ES-I3 (cell line): ENCODE results near the gene EML6.

Experiments used
- H3K36me3 ChIP-seq: 2 replicates; pipeline ENCODE4 v1.6.1; 2013; ENCODE audit warnings: mild to moderate bottlenecking, low read length, control low read depth, moderate library complexity; ENCODE audit not compliant: insufficient read depth
- H3K4me1 ChIP-seq: 2 replicates; pipeline ENCODE4 v1.6.1; 2013; ENCODE audit warnings: mild to moderate bottlenecking, control low read depth, low read length; ENCODE audit not compliant: insufficient read depth
- H3K9ac ChIP-seq: 2 replicates; pipeline ENCODE4 v1.6.1; 2013; ENCODE audit warnings: low read depth, mild to moderate bottlenecking, low read length, moderate library complexity
- H3K9me3 ChIP-seq: 2 replicates; pipeline ENCODE4 v1.6.1; 2013; ENCODE audit warnings: mild to moderate bottlenecking, low read length, moderate library complexity; ENCODE audit not compliant: control insufficient read depth, insufficient read depth

The EML6 gene

DNA sequence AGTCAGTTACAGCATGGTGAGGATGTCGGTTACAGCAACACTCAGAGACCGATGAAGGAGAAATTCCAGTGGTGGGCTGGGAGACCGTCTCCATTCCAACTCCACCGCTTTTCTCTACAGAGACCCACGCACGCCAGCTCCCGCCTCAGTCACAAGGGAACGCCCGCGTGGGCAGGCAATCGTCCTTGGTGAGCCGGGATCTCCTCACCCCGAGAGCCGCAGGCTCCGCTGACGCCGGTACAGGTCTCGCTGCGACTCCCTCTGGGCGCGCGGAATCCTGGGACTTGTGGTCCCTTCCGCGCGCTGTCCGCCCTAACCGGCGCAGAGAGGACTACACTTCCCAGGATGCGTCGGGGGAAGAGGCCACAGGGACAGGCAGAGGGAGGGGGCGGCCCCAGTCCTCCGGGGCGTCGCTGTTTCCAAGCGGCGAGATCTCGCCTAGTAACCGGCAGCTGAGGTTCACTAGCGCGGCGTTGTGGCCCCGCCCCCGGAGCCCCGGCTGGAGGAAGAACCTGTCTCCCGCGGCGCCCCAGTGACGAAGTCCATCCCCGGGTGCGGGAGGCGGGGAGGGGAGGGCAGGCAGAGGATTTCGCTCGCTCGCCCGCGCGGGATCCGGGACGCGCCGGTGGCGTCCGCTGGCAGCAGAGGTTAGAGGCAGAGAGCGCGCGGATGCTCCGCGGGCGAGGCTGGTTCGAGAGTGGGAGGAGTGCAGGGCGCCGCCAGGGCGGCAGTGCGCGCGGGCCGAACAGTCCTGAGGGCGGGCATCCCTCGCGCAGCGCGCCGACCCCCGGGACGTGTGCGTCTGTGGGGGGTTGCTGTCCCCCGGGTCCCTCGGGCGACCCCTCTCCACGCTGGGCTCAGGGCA, at the start of gene EML6:
EML6 (plus strand) TSS at position 532 of the 865 bp plus-strand sequence. CDS start 1,400 bp downstream, outside the sequence.
- Histone ChIP-seq H3K36me3 (no peaks in the 10 kb centered on the region), H3K9me3 (no peaks in the 10 kb centered on the region), H3K9ac (peak within 1 kb of the TSS; percentile 80), H3K4me1 (no peaks in the 10 kb centered on the region)

DNA sequence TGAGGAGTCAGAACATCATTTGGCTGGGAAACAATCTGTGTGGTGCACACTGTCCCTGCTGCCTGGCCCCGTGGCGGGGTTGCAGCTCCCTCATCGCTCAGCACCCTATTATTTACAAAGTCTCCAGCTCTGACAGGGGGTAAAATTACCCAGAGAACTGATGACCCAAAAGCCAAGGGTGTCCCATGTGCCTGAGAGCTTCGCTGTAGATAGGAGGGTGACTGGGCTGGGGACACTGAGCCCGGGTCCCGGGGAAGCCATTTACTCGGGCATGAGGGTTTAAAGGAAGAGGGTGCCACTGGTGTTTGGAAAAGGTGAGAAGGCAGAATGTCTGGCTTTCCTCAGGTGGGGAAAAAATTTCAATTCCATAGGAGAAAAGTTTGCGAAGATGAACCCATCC, 48.2 kb upstream of the EML6 start:
- no peaks in the 10 kb centered on the region for H3K36me3 ChIP-seq
- peaks cover 4% of the 10 kb centered on the region; the same call in 1 of the 2 replicates for H3K4me1 ChIP-seq
- no peak overlapping the region for H3K9ac ChIP-seq
- no peaks in the 10 kb centered on the region for H3K9me3 ChIP-seq

DNA sequence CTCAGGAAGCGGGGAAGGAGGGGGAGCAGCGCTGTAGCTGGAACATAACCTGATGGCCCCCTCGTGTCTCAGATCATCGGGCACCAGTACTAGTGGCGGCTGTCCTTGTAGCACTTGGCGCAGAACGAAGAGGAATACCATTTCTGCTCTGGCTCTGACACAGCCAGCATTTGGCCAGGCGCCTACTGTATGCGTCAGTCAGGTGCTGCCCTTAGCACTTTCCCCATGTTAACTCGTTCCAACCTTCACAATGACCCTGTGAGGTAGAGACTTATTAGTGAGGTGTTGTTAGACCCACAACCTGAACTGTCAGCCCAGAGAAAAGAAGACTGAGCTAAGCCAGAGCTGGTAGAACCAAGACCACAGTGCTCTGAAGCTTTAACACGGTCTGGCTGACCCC, 47.7 kb upstream of the EML6 start:
- no peak overlapping the region for H3K9ac ChIP-seq
- H3K4me1 ChIP-seq = peaks cover 4% of the 10 kb centered on the region; the same call in 1 of the 2 replicates
- H3K9me3 ChIP-seq = no peaks in the 10 kb centered on the region
- H3K36me3 ChIP-seq = no peaks in the 10 kb centered on the region

DNA sequence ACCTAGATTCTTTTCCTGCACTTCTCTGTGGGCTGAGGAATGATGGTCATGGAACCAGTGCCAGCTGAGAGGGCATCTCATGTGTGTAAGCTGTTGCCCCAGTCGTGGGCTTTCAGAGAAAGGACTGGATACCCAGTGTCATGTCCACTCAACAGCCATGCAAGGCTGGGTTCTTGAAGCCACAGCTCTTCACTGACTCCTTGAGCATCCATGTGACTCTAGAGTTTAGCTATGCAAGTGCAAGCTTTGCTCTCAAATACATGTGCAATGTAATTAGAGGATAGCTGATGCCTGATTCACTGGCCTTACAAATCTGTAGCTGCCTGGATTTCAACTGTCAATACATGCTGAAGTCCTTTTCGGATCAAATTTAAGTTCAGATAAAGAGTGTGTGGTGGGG, 46.8 kb upstream of the EML6 start:
- H3K9ac ChIP-seq = no peak overlapping the region
- H3K36me3 ChIP-seq = no peaks in the 10 kb centered on the region
- H3K4me1 ChIP-seq = peaks cover 4% of the 10 kb centered on the region; the same call in 1 of the 2 replicates
- H3K9me3 ChIP-seq = no peaks in the 10 kb centered on the region

DNA sequence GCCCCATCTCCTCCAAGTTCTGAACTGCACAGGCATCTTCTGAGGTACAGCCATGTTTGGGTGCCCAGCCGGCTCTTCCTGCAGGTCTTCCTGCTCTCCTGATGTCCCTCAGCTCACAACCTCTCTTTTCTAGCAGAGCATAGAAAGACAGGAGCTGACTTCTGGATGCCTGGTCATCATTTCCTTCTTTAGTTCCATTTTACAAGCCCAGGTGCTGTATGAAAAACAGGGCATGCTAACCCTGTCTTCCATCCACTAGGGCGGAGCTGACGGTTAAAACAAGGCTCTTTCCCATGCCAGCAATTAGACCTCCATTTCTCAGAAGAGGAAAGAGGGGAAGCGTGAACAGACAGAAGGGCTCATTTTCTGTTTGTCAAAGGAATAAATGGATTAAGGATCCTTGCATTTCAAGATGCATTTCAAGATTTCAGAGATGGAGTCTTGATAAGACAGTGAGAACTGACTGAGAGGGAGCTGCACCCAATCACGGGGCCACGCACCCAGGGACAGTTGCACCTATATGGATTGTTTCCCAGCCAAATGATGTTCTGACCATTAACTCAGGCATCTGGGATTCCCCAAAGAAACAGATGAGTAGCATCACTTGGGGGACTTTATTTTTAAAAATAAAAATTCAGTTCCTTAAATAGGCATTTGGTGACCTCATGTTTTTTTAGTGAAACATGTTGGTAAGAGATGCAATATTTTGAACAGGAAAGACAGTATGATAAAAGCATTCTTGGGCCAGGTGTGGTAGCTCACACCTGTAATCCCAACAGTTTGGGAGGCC, 45.8 kb upstream of the EML6 start:
- Histone ChIP-seq H3K9me3 (no peaks in the 10 kb centered on the region), H3K9ac (no peak overlapping the region), H3K4me1 (peaks cover 4% of the 10 kb centered on the region; the same call in 1 of the 2 replicates)

DNA sequence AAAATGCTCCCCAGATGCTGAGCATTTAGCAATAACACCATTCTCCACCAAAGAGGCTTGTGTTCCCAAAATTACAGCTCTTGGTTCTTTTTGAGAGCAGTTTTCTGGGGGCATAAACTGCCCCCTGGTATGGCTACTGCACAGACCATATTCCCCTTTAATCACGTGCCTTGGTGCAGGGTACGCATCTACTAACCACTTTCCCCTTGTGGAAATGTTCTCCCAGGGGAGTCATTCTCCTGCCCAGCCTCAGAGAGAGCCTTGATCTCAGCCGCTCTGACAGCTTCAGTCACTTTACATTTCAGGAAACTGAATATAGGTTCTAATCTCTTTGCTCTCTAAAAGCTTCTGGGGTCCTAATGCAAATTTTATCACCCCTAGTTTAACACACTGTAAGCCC, 44.7 kb upstream of the EML6 start:
- no peaks in the 10 kb centered on the region for H3K36me3 ChIP-seq
- no peaks in the 10 kb centered on the region; the same call in 1 of the 2 replicates for H3K4me1 ChIP-seq
- no peaks in the 10 kb centered on the region for H3K9me3 ChIP-seq
- no peak overlapping the region for H3K9ac ChIP-seq

More for the DNA sequence above, 45.8 kb upstream of the EML6 start:
- H3K36me3 ChIP-seq = no peaks in the 10 kb centered on the region

DNA sequence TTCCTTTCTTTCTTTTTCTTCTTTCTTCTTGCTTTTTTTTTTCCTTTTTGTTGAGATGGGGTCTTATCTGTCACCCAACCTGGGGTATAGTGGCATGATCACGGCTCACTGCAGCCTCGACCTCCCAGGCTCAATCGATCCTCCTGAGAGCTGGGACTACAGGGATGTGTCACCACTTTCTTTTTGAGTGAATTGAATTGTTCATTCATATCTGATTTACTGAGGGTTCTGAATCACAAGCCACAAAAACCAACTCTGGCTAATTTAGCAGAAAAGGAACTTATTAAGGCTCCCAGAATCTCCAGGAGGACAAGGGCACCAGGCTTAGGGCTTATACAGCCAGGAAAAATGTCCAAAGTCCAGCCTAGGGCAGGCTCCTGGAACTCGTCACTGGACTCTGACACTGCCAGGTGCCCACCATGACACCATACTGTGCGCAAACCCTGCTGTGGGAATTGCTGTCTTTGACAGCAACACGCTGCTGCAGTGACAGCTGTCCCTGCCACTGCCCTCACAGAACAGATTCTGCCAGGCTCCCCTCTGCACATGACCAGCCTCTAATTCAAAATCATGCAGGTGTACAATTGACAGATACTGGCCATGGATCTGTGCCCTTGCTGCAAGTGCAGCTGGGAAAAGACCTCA, 42.9 kb upstream of the EML6 start:
- H3K36me3 ChIP-seq = no peaks in the 10 kb centered on the region
- no peak overlapping the region for H3K9ac ChIP-seq
- H3K4me1 ChIP-seq = no peaks in the 10 kb centered on the region
- no peaks in the 10 kb centered on the region for H3K9me3 ChIP-seq

DNA sequence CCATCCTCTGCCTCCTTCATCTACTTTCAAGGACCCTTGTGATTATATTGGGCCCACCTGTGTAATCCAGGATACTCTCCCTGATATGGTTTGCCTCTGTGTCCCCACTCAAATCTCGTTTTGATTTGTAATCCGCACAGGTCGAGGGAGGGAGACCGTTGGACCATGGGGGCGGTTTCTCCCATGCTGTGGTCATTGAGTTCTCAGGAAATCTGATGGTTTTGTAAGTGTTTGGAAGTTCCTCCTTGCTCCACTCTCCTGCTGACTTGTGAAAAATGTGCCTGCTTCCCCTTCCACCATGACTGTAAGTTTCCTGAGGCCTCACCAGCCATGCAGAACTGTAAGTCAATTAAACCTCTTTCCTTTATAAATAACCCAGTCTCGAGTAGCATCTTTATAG, 42.0 kb upstream of the EML6 start:
- Histone ChIP-seq H3K36me3 (no peaks in the 10 kb centered on the region), H3K9ac (no peak overlapping the region), H3K9me3 (no peaks in the 10 kb centered on the region), H3K4me1 (no peaks in the 10 kb centered on the region)

DNA sequence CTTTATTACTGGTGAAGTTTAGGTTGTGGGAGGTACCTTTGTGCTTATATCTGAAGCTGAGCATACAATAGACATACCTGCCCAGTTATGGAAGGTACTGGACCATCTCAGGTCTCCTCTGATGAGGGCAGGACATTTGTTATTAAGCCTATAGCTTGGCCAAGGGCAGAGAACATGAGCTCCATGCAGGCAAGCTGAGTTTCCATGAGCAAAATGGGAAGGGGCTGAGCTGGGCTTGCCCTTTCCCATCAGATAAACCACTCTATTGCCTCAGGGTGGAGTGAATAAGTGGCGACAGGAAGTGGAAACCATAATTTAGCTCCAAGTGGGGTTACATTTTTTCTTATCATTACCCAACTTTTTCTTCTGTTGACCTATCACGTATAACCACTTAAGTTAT, 39.9 kb upstream of the EML6 start:
- H3K9ac ChIP-seq = no peak overlapping the region
- no peaks in the 10 kb centered on the region for H3K36me3 ChIP-seq
- H3K4me1 ChIP-seq = no peaks in the 10 kb centered on the region
- no peaks in the 10 kb centered on the region for H3K9me3 ChIP-seq

DNA sequence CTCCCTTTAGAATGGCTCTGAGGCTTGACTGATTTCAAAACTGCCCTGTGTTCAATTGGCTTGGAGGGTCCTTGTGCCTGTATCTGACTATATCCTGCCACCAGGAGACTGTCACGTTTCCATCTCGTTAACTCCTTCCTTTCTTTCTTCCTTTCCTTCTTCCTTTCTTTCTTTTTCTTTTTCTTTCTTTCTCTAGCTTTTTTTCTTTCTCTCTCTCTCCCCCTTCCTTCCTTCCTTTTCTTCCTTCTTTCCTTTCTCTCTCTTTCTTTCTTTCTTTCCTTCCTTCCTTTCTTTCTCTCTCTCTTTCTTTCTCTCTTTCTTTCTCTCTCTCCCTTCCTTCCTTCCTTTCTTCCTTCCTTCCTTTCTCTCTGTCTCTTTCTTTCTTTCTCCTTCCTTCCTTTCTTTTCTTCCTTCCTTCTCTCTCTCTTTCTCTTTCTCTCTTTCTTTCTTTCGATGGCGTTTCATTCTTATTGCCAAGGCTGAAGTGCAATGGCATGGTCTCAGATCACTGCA, 38.1 kb upstream of the EML6 start:
- Histone ChIP-seq H3K4me1 (no peaks in the 10 kb centered on the region), H3K9me3 (no peaks in the 10 kb centered on the region)

DNA sequence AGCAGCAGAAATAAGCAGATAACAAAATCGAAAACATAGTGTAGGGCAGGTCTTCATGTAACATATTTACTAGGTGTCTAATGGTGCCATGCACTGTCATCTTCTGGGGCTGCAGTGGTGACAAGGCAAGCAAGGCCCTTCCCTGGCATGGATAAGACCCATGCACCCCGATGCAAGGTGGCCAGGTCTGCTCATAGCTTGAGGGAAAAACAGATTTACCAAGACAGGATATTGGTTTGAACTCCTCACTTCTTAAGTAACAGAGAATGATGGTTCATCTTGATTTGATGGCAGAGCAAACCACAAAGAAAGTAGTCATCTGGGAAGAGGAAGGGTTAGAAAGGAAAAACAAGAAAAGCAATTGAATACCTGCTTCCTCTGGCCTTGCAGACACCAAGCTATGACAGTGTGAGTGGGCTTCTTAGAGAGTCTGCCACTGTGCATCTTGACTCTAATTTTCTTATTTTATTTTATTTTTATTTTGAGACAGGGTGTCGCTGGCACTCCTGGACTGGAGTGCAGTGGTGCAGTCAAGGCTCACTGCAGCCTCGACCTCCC, 35.8 kb upstream of the EML6 start:
- no peaks in the 10 kb centered on the region for H3K36me3 ChIP-seq
- no peak overlapping the region for H3K9ac ChIP-seq
- H3K4me1 ChIP-seq = no peaks in the 10 kb centered on the region
- no peaks in the 10 kb centered on the region for H3K9me3 ChIP-seq

More for the DNA sequence above, 38.1 kb upstream of the EML6 start:
- Histone ChIP-seq H3K9ac (no peak overlapping the region), H3K36me3 (no peaks in the 10 kb centered on the region)

DNA sequence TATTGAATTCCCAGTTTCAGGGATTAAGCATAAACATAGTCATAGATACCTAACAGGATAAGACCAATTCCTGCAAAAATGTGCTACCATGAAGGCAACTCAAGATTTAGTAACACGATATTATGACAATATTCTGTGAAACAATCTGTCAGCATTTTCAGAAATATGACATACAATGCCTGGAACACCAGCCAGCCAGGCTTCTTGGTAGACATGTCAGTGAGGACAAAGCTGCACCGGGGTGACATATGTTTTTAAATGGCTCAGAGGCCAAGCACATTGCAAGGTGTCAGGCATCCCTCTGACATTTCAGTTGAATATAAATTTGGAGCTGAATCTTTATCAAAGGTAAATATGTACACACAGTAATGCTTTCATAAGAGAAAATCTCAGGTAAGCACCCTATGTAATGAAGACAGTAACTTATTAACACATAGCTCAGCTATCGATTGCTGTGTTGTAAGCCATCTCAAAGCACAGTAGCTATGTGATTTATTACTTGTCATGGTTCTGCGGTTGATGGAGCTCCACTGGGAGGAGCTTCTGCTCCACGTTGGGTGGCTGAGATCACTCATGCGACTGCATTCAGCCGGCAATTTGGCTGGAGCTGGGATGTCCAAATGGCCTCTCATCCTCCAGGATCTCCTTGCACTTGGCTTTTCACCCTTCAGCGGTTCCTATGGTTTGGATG, 31.9 kb upstream of the EML6 start:
- Histone ChIP-seq H3K4me1 (no peaks in the 10 kb centered on the region), H3K36me3 (no peaks in the 10 kb centered on the region), H3K9me3 (no peaks in the 10 kb centered on the region), H3K9ac (no peak overlapping the region)

DNA sequence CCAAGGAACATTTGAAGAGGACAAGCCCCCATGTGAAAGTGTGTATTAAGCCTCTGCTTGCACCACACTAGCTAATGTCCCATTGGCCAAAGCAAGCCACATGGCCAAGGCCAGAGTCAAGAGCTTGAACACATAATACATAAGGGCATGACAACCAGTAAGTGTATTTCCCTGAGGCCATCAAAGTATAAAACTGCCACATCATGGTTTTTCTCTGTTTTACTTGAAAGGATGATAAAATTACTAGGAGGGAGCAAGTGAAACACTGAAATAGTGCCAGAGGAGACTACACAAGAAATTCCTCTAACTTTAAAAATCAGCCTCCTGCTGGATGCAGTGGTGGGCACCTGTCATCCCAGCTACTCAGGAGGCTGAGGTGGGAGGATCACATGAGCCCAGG, 30.9 kb upstream of the EML6 start:
- H3K9ac ChIP-seq = no peak overlapping the region
- H3K9me3 ChIP-seq = no peaks in the 10 kb centered on the region
- H3K36me3 ChIP-seq = no peaks in the 10 kb centered on the region
- H3K4me1 ChIP-seq = no peaks in the 10 kb centered on the region
